HT1080 (cell line): Measurements from ENCODE around the gene FKBP1B. TPM values are rescaled to one million over a fixed set of nuclear protein-coding genes. Genes with fewer than 3 reads are reported as not detected.
A peak's percentile ranks its signal among the peaks of the same experiment; 100 is the strongest.
"Not testable (repeated sequence)": the region's sequence is repeated elsewhere in the genome, so short reads cannot be mapped to it uniquely, and the experiment has no call there.

Experiments used
- DNase-seq: peaks from one replicate; pipeline ENCODE4 v3.0.0-alpha.2; 2015; ENCODE audit warnings: low read depth
- total RNA-seq: library from RNA; depleted of rRNA; stranded (reverse); fragments of >200 nt; shearing (Covaris generic); gene quantifications from 2 replicates; pipeline ENCODE4 v1.2.3, GENCODE V29; 2014

The FKBP1B gene
- total RNA-seq, 1 experiment from 2014 or later: 0.56 TPM

DNA sequence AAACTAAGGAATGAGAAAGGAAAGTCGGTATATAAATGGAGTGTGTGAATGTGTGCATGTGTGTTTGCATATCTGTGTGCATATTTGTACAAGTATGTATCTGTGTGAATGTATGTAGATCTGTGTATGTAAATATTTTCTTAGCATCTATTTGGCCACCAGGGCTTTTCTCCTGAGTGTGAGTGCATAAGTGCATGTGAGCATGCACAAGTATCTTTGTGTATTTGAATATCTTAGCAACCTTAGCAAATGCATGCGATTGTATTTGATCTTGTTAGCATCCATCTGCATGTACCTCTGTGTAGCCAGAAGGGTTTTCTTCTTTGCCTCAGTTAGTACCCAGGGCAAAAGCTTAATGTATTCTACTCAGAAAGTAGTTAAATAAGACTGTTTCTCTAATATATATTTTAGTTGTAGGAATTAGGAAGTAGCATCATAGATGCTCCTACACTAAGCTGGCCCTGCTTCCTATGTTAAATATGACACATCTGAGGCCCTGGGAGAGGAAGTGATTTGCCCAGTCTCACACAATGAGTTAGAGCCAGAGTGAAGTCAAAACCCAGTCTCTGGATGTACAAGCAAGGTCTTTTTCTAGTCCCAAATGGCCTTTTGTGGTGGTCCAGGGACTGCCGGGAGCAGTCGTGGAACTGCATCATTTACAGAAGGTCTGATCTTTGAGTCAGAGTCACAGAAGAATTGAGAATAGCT, 9.2 kb downstream of the FKBP1B start:
- DNase-seq: no peak

DNA sequence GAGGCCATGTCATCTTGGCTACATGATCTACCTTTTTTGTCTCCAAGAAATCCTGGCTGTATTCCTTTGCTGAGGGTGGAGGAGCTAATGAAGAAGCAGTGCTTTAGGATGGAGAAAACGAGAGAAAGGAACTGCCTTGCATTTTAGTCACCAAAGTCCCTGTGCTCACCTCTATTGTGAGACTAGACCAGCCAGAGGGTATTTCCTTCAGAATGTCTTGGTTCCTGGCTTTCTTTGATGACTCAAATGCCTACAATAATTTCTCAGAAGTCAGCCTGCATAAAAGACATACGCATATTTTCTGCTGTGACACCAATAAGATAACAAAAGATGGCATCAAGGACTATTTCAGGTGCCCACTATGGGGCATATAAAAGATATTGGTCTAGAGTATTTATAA, 15.8 kb downstream of the FKBP1B start:
- no peak for DNase-seq

DNA sequence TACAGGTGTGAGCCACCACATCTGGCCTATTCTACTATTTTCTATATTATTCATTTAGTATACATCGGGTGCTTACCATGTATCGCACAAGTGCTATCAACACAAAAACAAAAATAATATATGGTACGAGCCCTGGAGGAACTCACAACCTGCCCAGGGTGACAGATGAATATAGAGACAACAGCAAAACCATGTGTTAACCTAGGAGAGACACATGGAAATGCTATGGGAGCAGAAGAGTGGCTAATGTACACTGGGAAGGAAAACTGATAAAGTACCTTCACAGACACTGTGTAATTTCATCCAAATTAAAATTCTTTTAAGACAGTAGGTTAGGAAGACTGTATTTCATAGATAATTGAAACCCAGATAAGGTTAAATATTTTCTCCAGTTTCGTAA, 22.7 kb downstream of the FKBP1B start:
- no peak for DNase-seq

DNA sequence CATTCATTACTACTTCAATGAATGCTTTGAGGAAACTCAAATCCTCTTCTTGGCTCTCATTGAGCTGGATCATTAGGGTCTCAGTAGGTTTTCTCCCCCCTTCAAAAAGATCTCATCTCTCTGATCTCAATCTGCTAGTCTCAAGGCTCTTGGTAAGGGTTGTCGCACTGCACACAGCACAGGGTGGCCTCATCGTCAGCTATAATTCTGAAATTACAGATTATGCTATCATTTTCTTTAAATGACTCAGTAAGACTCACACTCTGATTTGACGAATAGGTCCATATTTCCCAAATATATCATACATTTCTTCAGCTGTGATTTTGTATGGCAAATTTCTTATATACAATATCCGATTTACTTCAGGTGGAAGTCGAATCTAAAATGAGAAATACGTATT, 24.3 kb downstream of the FKBP1B start:
- no peak for DNase-seq

DNA sequence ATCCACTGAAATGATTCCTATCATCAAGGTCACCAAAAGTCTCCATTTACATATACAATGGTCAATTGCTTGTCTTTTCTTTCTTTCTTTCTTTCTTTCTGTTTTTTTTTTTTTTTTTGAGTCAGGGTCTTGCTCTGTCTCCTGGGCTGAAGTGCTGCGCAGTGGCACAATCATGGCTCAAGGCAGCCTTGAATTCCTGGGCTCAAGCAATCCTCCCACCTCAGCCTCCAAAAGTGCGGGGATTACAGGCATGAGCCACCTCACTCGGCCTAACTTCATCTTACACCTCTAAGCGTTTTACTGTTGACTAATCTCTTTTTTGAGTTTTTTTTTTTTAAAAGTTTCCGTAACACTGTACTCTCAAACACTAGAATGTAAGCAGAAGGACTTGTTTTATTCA, 25.7 kb downstream of the FKBP1B start:
- DNase-seq: no peak

DNA sequence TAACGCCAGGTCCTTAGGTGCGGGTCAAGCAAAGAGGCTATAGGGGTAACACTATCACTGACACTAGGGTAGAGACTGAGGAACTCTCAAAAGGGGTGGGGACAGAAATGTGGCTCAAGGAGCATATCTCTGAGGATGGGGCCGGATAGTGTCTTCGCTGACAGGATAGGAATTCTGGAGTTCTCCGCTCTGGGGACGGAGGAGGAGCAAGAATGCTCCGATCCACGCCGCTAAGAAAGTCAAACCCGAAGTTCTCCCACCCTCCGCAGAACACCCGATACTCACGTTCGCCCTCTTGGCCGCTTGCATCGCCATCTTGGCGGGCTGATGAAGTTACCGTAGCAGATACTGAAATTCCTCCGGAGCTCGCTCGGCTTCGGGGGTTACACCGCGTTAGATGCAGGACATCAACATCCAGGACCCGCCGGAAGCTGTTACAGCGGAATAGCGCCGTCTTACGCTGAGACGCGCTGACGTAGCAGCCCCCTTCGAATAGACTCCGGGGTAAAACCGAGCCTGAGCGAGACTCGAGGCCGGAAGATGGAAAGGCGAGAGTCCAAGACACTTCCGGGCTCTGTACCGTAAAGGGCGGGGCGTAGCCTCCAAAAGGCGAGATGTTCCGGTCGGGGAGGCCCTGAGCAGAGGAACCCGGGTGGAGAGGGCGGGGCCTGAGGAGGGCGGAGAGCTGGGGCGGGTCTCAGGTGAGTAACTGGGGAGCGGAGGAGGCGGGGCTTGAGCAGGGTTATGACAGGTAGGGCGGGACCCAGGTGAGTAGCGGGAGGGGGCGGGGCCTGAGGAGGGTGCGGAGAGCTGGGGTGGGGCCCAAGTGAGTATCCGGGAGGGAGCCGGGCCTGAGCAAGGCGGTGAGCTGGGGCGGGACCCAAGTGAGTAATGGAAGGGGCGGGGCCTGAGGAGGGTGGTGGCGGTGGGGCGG, 26.6 kb downstream of the FKBP1B start, which contains the start of gene SF3B6:
Gene SF3B6 (minus strand): TSS at position 412 of the 934 bp plus-strand sequence. CDS start 97 bp downstream, at position 315.
- peak; percentile 98 for DNase-seq

DNA sequence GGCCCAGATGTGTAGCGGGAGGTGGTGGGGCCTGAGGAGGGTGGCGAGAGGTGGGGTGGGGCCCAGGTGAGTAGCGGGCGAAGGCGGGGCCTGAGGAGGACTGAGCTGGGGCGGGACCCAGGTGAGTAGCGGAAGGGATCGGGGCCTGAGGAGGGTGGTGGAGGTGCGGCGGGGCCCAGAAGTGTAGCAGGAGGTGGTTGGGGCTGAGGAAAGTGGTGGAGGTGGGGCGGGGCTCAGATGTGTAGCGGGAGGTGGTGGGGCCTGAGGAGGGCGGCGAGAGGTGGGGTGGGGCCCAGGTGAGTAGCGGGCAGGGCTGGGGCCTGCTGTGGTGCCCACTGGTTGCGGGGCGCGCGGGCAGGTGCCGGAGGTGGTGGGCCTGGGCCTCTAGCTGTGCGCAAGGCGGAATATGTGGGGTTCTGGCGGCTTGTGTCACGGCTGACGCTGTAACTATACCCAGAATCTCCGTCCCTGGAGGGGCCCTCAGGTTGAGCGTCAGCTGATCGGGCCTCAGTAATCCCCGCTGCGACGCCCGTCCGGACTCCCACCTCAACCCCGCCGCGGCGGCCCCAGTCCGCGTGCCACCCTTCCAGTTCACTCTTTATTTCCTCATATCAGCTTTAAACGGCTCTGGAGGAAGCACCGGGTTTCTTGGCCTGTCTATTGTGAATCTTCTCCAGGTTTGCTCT, 27.5 kb downstream of the FKBP1B start:
- no peak for DNase-seq

DNA sequence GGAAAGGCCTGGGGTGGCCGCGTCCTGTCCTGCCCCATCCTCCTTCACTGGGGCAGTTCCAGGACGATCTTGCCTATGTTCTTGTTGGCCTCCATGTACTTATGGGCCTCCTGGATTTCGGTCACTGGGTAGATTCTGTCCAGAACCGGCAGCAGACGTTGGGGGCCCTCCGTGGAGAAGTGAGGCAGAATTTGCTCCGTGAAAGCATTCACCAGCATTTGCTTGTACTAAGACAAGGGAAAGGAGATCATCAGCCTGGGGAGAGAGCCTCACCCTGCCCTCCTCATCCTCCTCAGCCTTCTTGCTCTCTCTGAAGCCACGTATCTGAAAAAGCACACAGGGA, 28.0 kb downstream of the FKBP1B start:
- DNase-seq: no peak

DNA sequence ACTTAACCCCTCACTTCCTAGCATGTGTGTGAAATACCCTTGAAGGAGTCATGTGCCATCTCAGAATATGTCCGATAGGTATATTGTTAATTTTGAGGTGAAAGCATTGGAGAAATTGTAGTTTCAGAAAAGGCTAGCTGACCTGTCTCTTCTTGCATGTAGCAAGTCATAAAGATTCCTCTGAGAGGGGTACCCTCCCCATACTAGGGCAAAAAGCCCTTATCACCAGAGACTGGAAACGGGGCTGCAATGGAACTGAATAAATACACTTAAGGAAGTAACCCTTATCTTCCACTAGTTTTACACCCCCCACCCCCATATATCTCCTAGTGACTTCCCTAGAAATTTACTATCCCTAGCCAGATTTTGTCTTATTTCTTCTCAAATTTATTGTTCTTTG, 28.3 kb downstream of the FKBP1B start:
- DNase-seq: no peak

DNA sequence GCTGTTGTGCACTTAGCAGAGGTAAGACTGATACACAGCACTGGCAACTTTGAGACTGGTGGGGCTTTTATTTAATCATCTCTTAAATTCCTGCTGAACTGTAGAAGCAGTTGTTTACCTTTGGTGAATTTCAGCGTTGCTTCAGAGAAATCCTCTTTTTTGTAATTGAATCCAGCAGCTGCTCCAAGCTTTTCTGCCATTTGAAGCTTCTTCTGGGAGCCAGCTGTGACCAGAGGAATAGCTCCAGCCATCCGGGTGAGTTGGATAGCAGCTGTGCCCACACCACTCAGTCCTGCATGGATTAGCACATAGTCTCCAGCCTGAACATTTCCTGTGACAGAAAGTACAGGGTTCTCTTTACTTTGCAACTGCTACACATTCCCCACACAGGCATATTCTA, 31.2 kb downstream of the FKBP1B start:
- DNase-seq: no peak

DNA sequence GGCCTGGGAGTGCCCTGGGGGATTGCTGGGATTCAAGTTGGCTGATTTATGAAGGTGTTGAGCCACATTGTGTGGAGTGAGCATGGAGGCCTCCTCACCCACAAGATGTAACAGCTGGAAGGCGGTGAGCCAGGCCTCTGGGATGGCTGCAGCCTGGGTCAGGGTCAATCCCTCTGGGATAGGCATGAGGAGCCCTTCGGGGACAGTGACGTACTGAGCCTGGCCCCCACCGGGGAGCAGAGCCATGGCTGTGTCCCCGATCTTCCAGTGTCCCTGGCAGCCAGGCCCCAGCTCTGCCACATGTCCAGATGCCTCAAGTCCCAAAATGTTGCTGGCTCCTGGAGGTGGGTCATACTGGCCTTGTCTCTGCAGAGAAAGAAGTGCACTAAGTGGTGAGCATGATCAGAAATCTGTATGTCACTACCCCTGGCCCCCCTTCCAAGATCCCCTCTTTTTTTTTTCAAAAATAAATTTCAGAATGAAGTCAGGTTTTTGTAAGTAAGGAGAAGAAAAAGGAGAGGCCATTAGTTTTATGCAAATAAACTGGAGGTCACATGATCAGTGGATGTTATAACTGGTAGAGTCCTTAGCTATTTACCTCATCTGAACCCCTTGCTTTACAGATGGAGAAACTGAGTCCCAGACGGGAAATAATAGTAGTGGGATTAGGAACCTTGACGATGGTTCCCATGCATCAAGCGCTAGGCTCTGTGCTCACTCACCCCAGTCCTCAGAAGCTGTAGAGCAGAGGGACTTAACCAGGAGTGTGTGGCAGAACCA, 33.4 kb downstream of the FKBP1B start:
- DNase-seq: no peak

DNA sequence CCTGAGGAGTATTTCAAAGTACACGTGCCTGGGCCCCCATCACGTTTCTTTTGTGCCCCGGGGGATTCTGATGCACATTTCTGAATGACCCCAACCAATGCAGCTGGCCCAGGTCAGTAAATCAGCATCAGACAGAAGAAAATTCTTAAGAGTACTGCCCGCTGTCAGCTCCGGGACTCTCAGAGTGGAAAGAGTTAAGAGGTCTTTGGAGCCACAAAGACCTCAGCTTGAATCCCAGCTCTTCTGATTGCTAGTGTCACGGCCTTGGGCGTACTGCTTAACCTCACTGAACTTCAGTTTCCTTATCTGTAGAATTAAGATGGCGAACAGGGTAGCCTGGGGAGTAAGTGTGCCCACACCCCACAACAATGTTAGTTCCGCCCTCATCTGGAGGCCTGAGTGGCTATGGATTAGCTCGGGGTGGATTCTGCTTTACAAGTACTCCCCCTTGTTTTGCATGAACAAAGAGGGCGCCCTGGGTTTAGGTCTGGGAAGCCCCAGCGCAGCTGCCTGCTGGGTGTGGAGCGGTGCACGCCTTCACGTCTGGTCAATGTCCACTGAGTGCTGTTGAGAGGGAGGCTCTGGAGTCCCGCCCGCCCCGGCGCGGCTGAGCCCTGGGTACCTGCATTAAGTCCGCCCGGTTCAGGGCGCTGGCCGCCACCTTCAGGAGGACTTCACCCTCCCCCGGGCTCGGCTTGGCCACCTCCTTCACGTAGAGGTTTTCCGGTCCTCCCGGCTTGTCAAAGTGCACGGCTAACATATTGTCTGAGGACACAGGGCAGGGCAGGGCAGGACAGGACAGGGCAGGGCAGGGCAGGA, 34.2 kb downstream of the FKBP1B start:
- peak; percentile 92 for DNase-seq

DNA sequence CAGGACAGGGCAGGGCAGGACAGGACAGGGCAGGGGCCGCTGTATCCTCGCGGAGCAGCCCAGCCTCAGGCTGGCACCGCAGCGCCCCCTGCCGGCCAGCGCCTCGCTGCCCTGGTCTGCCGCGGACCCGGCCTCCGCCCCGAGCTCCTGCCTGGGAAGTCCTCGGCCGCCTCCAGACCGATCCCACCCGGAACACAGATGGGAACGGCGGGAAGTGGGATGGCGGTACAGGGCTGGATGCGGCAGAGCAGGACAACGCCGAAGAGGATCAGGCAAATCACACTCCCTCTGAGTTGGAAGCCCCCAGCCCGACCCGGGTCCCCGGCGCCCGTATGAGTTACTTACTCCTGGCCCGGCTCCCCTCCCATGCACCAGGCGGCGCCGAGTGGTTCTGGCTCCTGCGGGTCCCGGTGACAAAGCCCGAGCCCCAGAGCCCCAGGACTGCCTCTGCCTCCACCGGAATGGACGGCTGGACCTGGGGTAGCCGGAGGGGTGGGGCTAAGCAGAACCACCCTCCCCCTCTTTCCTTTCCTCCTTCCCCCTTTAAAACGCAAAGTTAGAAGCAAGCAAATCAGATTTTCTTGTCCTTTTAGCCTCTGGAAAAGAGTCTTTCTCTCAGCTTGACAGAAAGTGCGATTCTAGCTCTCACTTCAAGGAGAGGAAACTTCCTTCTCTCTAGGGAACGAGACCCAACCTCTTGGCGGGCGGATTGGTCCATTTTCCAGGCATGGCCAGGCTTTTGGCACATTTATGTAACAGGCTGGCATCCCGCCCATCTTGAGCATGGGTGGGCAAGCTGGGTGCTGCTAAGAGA, 35.1 kb downstream of the FKBP1B start, which contains the start of gene TP53I3:
Gene TP53I3 (minus strand): TSS at position 449 of the 814 bp plus-strand sequence. CDS start 508 bp downstream, outside the sequence.
- DNase-seq: peak; percentile 92

DNA sequence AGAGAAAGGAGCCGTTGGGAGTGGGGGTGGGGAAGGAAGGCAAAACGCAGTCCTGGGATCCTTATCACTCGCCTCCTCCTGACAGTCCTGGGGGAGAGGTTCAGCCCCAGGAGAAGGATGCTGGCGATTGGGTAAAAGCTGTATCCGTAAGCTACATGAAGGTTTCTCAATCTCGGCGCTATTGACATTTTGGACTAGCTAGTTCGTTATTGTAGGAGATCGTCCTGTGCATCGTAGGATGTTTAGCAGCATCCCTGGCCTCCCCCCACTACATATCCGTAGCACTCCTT, 35.6 kb downstream of the FKBP1B start:
- DNase-seq: no peak

DNA sequence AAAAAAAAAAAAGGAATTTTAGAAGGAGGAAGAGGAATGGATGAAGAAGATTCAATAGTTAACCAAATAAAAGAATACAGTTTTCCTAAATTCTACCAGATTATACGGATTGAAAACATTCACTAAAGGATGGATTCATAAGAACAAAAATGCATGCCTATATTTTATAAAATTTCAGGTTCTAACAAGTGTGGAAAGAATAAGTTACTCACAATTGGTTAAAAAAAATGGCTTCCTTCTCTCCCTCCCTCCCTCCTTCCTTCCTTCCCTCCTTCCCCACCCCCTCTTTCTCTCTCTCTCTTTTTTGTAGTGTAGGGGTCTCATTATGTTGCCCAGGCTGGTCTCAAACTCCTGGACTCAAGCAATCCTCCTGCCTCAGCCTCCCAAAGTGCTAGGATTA, 36.7 kb downstream of the FKBP1B start:
- no peak for DNase-seq

DNA sequence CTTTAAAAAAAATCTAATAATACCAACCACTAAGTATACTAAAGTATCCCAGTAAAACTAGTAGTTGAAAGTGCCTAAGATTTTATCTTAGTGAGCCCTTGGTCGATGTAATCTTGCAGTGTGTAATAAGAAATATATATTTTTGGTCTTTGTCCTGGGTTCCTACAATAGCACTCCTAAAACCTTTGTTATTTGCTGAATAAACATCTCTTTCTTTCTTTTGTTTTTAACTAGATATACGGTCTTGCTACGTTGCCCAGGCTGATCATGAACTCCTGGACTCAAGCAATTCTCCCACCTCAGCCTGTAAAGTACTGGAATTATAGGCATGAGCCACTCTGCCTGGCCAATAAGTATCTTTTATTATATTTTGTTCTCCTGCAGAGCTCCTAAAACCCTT, 37.5 kb downstream of the FKBP1B start:
- no peak for DNase-seq

DNA sequence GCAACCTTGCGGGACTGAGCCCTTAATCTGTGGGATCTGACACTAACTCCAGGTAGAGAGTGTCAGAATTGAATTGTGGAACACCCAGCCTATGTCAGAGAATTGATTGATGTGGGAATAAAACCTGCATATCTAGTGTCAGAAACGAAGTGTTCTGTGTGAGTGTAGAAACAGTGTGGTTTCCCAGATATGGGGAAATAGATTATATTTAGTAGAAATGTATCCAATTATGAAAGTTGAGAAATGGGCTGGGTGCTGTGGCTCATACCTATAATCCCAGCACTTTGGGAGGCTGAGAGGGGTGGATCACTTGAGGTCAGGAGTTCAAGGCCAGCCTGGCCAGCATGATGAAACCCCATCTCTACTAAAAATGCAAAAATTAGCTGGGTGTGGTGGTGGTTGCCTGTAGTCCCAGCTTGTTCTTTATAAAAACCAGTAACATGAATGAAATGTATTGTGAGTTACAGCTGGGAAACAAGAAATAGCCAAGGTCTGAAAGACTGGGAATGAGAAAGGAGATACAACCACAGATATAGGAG, 39.3 kb downstream of the FKBP1B start:
- no peak for DNase-seq

DNA sequence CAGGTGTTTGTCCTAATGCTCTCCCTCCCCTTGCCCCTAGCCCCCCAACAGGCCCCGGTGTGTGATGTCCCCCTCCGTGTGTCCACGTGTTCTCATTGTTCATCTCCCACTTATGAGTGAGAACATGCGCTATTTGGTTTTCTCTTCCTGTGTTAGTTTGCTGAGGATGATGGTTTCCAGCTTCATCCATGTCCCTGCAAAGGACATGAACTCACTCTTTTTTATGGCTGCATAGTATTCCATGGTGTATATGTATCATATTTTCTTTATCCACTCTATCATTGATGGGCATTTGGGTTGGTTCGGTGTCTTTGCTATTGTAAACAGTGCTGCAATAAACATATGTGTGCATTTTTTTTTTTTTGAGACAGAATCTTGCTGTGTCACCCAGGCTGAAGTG, 43.7 kb downstream of the FKBP1B start:
- DNase-seq: not testable (repeated sequence)

DNA sequence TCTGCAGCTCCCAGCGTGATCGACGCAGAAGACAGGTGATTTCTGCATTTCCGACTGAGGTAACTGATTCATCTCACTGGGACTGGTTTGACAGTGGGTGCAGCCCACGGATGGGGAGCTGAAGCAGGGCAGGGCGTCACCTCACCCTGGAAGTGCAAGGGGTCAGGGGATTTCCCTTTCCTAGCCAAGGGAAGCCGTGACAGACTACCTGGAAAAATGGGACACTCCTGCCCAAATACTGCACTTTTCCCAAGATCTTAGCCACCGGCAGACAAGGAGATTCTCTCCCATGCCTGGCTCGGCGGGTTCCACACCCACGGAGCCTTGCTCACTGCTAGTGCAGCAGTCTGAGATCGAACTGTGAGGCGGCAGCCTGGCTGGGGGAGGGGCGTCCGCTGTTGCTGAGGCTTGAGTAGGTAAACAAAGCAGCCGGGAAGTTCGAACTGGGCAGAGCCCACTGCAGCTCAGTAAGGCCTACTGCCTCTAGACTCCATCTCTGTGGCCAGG, 45.7 kb downstream of the FKBP1B start:
- DNase-seq: not testable (repeated sequence)
